T-helper 1 cell treated with Interleukin-12 subunit alpha and Interleukin-12 subunit beta and Interleukin-4 antibody, amounts not matched to agents 30 μg/mL and 1 μg/mL, for 36 hours (primary cell): Measurements from ENCODE around the gene TBX21.

Source experiments
- H3K27ac Mint-ChIP-seq: one replicate; pipeline ENCODE4 v1.8.0; 2021; ENCODE audit warnings: mild to moderate bottlenecking, mixed read lengths
- H3K27me3 Mint-ChIP-seq: one replicate; pipeline ENCODE4 v1.8.0; 2021; ENCODE audit warnings: low read depth, mixed read lengths
- H3K36me3 Mint-ChIP-seq: one replicate; pipeline ENCODE4 v1.8.0; 2021; ENCODE audit warnings: low read depth, mixed read lengths
- H3K4me1 Mint-ChIP-seq: one replicate; pipeline ENCODE4 v1.8.0; 2021; ENCODE audit warnings: low read depth, mixed read lengths
- H3K4me3 Mint-ChIP-seq: one replicate; pipeline ENCODE4 v1.8.0; 2021; ENCODE audit warnings: mild to moderate bottlenecking, moderate library complexity, mixed read lengths
- H3K9me3 Mint-ChIP-seq: one replicate; pipeline ENCODE4 v1.8.0; 2021; ENCODE audit warnings: mixed read lengths

The TBX21 gene, protein sequence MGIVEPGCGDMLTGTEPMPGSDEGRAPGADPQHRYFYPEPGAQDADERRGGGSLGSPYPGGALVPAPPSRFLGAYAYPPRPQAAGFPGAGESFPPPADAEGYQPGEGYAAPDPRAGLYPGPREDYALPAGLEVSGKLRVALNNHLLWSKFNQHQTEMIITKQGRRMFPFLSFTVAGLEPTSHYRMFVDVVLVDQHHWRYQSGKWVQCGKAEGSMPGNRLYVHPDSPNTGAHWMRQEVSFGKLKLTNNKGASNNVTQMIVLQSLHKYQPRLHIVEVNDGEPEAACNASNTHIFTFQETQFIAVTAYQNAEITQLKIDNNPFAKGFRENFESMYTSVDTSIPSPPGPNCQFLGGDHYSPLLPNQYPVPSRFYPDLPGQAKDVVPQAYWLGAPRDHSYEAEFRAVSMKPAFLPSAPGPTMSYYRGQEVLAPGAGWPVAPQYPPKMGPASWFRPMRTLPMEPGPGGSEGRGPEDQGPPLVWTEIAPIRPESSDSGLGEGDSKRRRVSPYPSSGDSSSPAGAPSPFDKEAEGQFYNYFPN

GRCh38 chr17:47733047-47733673, at the start of gene TBX21:
Gene TBX21, plus strand, starts transcription at chr17:47733236. Its CDS starts 219 bp downstream, at chr17:47733455.
- Mint-ChIP-seq H3K36me3 (peaks cover 14% of the 10 kb centered on the region), H3K4me3 (peak within 1 kb of the TSS; percentile 97), H3K4me1 (peaks cover 67% of the 10 kb centered on the region), H3K27me3 (no peaks in the 10 kb centered on the region), H3K9me3 (no peaks in the 10 kb centered on the region), H3K27ac (peak within 1 kb of the TSS; percentile 92)

DNA sequence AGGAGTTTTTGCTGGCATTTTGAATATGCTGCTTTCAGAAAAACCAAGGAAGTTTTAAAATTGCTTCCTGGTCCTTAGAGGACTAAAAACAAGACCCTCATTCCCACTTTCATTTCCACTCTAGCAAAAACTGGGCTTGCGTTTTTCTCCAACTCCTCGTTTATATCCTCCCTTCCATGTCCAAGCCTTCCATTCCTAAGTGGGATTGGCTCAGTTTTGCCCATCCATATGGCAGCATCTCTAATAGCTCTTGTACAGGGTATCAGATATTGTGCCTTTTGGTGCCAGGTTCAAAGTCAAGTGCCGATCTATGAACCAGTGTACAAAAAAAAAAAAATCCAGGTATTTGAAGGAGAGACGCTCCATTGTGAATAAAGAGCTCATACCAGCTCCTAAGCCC, 49.0 kb upstream of the TBX21 start:
- H3K9me3 Mint-ChIP-seq = no peaks in the 10 kb centered on the region
- H3K36me3 Mint-ChIP-seq = peaks cover 57% of the 10 kb centered on the region
- H3K4me3 Mint-ChIP-seq = no peak overlapping the region
- no peak overlapping the region for H3K27ac Mint-ChIP-seq
- no peaks in the 10 kb centered on the region for H3K27me3 Mint-ChIP-seq
- H3K4me1 Mint-ChIP-seq = peaks cover 9% of the 10 kb centered on the region

DNA sequence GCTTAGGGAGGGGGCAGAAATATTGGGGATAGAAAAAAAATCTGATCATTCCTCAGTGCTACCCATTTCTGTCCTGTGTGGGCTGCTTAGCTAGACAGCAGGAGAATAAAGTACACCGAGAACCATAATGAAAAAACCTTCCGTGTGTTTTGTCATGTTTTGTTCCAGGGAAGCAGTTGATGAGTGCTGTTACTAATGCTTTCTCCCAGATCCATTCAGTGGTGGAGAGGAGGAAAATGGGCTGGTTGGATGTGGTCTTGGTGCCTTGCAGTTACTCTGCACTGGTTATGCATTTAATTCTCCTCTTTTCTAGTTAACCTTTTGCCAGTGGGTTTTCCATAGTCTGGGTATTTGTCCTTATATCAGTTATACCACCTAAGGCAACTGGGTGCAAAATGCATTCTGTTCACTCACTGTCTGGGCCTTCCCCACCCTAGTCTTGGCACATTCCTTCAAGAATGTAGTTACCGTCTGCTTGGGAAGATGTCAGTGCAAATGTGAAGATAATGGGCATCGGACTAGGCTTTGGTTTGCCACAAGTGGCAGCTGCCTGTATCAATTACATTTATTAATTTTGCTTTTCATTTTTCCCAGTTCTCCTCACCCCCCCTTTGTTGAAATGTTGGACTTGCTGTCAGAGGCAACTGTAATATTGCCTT, 48.4 kb upstream of the TBX21 start:
- Mint-ChIP-seq H3K36me3 (peaks cover 57% of the 10 kb centered on the region), H3K4me1 (peaks cover 9% of the 10 kb centered on the region), H3K4me3 (no peak overlapping the region), H3K9me3 (no peaks in the 10 kb centered on the region), H3K27ac (no peak overlapping the region), H3K27me3 (no peaks in the 10 kb centered on the region)

- Mint-ChIP-seq H3K9me3 (no peaks in the 10 kb centered on the region), H3K4me3 (no peak overlapping the region), H3K27me3 (no peaks in the 10 kb centered on the region), H3K4me1 (peaks cover 11% of the 10 kb centered on the region), H3K27ac (no peak overlapping the region), H3K36me3 (peaks cover 47% of the 10 kb centered on the region)
Measured at GRCh38 chr17:47685556-47686275, 47.3 kb upstream of the TBX21 start.

- Mint-ChIP-seq H3K4me1 (peaks cover 10% of the 10 kb centered on the region), H3K9me3 (no peaks in the 10 kb centered on the region), H3K27me3 (no peaks in the 10 kb centered on the region), H3K4me3 (no peak overlapping the region), H3K27ac (no peak overlapping the region), H3K36me3 (peaks cover 42% of the 10 kb centered on the region)
Measured at GRCh38 chr17:47686276-47686635, 46.8 kb upstream of the TBX21 start.

DNA sequence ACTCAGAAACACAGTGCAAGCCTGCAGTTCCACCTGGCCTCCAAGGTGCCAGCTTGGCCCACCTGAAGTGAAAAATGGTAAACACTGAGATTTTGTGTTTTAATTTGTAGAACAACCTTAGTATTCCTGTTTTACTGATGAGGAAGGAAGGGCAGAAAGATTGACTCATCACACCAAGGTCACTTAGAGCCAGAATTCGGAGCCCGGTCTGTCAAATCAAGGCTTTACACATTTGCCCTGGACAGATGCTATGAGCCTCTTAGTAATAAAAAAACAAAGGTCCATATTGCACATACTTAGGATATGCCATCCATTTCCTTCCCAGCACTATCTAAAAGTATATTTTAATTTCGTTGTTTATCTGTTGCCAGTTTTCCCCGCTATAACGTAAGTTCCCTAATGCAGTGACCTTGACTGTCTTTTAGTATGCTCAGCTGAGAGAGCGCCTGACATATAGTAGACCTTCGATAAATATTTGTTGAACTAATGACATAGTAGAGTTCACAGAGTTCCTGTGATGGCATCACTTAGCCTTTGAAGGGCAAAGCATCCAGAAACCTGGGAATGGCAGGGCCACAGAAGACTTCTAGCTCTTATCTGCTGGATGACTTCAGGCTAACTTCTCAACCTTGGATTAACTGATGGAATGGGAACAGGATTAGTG, 46.2 kb upstream of the TBX21 start:
- Mint-ChIP-seq H3K27ac (no peak overlapping the region), H3K9me3 (no peaks in the 10 kb centered on the region), H3K27me3 (no peaks in the 10 kb centered on the region), H3K4me3 (no peak overlapping the region), H3K4me1 (peaks cover 10% of the 10 kb centered on the region), H3K36me3 (peaks cover 40% of the 10 kb centered on the region)

GRCh38 chr17:47687328-47687690, 45.7 kb upstream of the TBX21 start:
- H3K27ac Mint-ChIP-seq = no peak overlapping the region
- H3K9me3 Mint-ChIP-seq = no peaks in the 10 kb centered on the region
- peaks cover 35% of the 10 kb centered on the region for H3K36me3 Mint-ChIP-seq
- peaks cover 6% of the 10 kb centered on the region for H3K4me1 Mint-ChIP-seq
- no peaks in the 10 kb centered on the region for H3K27me3 Mint-ChIP-seq
- H3K4me3 Mint-ChIP-seq = no peak overlapping the region

- Mint-ChIP-seq H3K36me3 (peaks cover 31% of the 10 kb centered on the region), H3K4me1 (peaks cover 9% of the 10 kb centered on the region), H3K9me3 (no peaks in the 10 kb centered on the region), H3K27ac (no peak overlapping the region), H3K4me3 (no peak overlapping the region), H3K27me3 (no peaks in the 10 kb centered on the region)
Measured at GRCh38 chr17:47687748-47688147, 45.3 kb upstream of the TBX21 start.

DNA sequence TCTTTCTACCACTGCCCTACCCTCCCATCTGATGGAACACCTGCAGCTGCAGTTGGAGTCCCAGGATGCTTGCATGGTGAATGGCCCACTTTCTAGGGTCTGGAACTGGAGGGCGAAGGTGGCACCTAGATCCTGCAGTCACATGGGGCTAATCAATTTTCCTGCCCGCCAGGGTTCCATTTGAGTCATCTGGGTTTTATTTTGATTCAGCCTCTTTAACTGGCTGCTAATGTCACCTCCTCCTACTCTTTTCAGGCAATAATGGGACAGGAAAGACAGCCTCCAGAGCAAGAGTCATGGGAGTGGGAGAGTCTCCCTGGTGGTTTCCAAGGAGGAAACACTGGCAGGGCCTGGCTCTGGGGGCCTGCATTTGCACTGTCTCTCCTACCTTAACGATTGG, 42.9 kb upstream of the TBX21 start:
- no peaks in the 10 kb centered on the region for H3K27me3 Mint-ChIP-seq
- H3K27ac Mint-ChIP-seq = no peak overlapping the region
- H3K4me3 Mint-ChIP-seq = no peak overlapping the region

DNA sequence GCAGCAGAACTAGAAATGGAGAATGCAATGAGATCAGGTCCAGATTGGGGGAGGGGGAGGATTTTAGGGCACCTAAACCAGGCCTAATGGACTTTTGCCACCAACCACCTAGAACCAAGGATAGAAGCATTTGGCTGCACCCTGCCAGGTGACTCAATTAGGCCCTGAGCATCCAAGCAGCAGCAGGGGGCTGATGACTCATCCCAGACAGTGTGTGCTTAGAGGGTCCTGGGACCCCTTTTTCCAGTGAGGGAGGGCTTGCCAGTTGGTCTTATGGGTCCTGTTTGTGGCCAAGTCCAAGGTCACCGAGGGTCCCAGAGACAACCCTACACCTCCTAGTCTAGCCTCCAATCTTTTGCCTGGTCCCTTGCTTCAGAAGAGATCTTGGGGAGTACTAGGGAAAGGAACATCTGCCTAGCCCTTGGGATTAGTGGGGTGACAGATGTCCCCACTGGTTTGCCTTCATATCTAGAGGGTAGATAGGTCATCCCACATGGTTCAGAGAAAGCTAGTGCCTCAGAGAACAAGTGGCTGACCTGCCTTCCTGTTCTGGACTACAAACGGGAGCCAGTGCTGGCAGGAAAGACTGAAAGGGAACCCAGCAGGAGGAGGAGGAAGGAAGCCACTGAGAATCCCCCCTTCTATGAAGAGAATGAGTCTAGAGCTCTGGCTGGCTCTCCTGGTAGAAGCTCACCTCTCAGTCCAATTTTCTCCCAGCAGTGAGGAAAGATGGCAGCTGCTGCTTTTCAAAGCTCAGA, 40.7 kb upstream of the TBX21 start:
- Mint-ChIP-seq H3K4me3 (peak overlapping the region; percentile 90), H3K27me3 (no peaks in the 10 kb centered on the region), H3K27ac (peak overlapping the region; percentile 52), H3K36me3 (peaks cover 2% of the 10 kb centered on the region), H3K9me3 (no peaks in the 10 kb centered on the region), H3K4me1 (peaks cover 21% of the 10 kb centered on the region)

More for the DNA sequence above, 42.9 kb upstream of the TBX21 start:
- Mint-ChIP-seq H3K4me1 (peaks cover 20% of the 10 kb centered on the region), H3K9me3 (no peaks in the 10 kb centered on the region), H3K36me3 (peaks cover 14% of the 10 kb centered on the region)

DNA sequence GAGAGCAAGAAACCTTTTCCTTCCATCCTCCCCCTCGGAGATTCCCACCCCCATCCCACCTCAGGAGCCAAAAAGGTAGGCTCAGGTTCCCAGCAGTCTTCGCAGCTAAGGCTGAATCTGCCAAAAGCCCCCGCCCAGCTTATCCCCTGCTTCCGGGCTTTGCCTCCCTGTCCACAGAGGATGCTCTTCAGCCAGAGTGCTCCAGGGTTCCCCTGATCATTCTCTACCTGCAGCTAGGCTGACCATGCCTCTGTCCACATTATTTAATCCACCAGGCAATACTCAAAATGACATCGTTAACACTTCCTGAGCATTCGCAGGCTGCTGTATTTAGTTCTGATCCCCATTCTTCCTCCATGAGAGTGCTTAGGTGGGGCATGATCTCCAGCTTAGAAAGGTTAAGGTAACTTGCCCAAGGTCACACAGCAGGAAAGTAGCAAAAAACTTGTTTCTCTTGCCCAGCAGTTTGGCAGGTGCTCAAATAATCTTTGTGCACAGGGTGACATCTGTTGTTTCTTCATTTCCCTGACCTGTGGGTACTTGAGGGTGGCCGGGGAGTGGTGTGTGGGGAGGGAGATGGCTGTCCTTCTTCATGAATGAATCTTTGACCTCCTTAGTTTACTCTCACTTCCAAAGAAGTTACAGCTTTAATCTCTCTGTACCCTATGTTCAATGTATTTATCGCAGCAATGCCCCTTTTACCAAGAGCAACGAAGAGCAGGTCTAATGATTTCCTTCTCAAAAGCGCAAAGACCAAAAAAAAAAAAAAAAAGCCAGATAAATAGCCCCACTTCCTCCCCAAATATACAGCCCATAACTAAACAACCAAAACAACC, 39.9 kb upstream of the TBX21 start:
- Mint-ChIP-seq H3K4me3 (peak overlapping the region; percentile 90), H3K36me3 (peaks cover 2% of the 10 kb centered on the region)

GRCh38 chr17:47693731-47694580, 39.1 kb upstream of the TBX21 start, which contains the start of gene TBKBP1:
Gene TBKBP1, plus strand, starts transcription at chr17:47694161. Its CDS starts 1,952 bp downstream, at chr17:47696113.
- Mint-ChIP-seq H3K27me3 (no peaks in the 10 kb centered on the region), H3K27ac (peak within 1 kb of the TSS; percentile 84), H3K4me3 (peak within 1 kb of the TSS; percentile 90), H3K36me3 (peaks cover 2% of the 10 kb centered on the region), H3K9me3 (no peaks in the 10 kb centered on the region), H3K4me1 (peaks cover 24% of the 10 kb centered on the region)

More for the DNA sequence above, 39.9 kb upstream of the TBX21 start:
- Mint-ChIP-seq H3K27me3 (no peaks in the 10 kb centered on the region), H3K4me1 (peaks cover 20% of the 10 kb centered on the region), H3K27ac (peak overlapping the region; percentile 84), H3K9me3 (no peaks in the 10 kb centered on the region)
